NK-92 (cell line): ENCODE data around the gene CYP1A2.
"Not testable (repeated sequence)": the region's sequence is repeated elsewhere in the genome, so short reads cannot be mapped to it uniquely, and the experiment has no call there.

Experiments
- DNase-seq: peaks from one replicate; lab custom pipeline; 2025; ENCODE audit not compliant: unreplicated experiment; lab: John Stamatoyannopoulos, UW

The CYP1A2 gene

DNA sequence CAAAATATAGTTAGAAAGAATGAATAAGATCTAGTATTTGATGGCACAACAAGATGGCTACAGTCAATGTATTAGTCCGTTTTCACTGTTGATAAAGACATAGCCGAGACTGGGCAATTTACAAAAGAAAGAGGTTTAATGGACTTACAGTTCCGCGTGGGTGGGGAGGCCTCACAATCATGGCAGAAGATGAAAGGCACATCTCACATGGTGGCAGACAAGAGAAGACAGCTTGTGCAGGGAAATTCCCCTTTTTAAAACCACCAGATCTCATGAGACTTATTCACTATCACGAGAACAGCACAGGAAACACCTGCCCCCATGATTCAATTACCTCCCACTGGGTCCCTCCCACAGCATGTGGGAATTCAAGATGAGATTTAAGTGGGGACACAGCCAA lies 10.4 kb upstream of the CYP1A2 start:
- DNase-seq, result not testable (repeated sequence)

DNA sequence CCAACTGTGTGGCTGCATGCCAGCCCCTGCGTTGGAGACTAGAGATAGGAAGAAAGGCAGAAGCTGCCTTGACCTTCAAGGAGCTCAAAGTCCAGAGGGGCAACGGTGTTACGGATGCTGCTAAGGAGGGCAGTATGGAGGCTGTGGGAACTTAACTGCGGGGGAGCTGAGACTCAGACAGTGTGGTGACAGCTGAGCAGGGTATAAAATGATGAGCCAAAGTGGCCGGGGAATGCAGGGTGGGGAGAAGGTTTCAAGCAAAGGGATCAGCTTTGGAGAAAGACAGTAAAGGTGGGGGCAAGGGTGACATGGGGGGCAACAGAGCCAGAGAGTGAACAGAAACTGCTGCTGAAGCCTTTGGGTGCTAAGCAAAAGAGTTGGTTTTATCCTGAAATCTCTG lies 6.2 kb upstream of the CYP1A2 start:
- DNase-seq, result no peak

DNA sequence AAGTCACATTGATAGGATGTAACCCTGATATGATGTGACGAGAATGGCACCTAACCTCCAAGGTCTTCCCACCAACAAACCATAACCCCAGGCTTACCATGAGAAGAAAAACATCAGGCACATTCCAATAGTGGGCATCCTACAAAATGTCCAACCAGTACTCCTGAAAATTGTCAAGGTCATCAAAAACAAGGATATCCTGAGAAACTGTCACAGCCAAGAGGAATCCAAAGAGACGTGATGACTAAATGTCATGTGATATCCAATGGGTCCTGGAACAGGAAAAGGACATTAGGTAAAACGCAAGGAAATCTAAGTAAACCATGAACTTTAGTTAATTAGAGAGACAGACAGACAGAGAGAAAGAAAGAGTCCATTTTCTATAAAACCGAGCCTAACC lies 2.3 kb upstream of the CYP1A2 start:
- DNase-seq, result no peak

DNA sequence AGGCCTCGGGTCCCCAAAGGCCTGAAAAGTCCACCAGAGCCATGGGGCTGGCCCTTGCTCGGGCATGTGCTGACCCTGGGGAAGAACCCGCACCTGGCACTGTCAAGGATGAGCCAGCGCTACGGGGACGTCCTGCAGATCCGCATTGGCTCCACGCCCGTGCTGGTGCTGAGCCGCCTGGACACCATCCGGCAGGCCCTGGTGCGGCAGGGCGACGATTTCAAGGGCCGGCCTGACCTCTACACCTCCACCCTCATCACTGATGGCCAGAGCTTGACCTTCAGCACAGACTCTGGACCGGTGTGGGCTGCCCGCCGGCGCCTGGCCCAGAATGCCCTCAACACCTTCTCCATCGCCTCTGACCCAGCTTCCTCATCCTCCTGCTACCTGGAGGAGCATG lies 1.2 kb downstream of the CYP1A2 start:
- no peak for DNase-seq

DNA sequence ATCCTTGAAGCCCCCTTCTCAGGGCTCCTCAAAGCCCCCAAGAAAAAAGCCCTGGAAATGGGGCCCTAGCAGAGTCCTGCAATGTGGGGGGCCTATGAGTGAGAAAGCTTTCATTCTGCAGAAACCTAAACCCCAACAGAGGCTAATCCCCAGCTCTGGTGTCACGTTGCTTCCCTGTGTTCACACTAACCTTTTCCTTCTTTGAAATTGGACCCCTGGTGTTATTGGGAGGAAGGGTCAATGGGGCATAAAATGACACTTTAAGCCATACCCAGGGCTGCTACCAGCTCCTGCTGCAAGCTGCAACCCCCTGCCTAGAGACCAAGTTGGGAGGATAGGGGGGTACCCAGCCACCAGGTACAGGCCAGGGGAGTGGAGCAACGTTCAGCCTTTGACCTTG lies 2.1 kb downstream of the CYP1A2 start:
- no peak for DNase-seq

DNA sequence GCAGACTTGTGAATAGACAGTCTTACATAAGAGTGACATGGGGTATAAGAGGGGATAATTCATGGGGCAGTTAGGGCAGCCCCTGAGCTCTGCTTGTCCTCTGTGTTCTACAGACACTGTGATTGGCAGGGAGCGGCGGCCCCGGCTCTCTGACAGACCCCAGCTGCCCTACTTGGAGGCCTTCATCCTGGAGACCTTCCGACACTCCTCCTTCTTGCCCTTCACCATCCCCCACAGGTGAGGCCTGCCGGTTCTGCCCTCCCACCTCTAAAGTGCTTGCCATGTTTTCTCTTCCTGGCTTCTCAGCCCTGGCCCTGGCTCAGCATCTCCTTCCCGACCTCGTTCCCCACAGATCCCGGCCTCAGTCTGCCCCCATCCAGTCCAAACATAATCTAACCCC lies 3.4 kb downstream of the CYP1A2 start:
- DNase-seq, result no peak

DNA sequence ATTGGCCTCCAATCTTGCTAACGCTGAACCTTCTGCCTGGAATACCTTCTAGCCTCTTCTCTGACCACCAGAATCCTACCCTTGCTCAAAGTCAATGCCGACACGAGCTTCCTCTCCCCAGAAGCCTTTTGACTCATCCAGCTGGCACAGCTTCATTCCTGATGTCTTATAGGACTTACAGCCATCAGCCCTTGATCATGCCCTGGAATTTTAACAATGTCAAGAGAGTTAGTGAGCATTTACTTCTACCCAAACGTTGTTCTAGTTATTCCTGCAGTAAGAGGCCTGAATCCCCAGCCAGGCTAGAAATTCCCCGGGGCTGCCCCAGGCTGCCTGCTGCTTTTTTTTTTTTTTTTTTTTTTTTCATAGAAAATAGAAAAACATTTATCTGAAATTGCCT lies 3.9 kb downstream of the CYP1A2 start:
- no peak for DNase-seq

DNA sequence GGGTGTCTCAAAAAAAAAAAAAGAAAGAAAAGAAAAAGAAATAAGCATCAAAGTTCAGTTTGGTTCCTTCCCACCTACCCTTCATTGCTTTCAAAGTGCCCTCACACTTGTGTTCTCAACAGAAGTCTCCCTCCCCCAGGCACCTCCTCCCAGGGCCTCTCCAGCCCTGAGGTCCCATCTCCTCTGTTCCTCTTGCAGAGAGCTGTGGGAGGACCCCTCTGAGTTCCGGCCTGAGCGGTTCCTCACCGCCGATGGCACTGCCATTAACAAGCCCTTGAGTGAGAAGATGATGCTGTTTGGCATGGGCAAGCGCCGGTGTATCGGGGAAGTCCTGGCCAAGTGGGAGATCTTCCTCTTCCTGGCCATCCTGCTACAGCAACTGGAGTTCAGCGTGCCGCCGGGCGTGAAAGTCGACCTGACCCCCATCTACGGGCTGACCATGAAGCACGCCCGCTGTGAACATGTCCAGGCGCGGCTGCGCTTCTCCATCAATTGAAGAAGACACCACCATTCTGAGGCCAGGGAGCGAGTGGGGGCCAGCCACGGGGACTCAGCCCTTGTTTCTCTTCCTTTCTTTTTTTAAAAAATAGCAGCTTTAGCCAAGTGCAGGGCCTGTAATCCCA lies 6.1 kb downstream of the CYP1A2 start:
- DNase-seq, result no peak

DNA sequence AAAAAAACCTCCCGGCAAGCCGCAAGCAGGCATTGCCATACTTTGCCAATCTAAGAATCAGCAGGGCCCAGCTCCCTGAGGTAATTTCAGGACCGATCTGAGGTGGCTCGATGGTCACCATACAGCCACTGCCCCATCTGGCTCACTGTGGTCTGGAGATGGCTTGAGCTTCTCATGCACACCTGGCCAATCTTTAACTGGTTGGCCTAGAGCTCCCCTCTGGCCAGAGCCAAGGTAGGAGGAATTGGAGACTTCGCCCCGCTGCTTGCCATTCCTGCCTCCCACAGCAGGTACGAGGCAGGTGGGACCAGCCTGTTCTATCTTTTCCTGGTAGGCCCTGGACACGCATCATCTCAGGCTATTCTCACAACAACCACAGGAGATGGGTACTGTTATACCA lies 10.1 kb downstream of the CYP1A2 start:
- no peak for DNase-seq

DNA sequence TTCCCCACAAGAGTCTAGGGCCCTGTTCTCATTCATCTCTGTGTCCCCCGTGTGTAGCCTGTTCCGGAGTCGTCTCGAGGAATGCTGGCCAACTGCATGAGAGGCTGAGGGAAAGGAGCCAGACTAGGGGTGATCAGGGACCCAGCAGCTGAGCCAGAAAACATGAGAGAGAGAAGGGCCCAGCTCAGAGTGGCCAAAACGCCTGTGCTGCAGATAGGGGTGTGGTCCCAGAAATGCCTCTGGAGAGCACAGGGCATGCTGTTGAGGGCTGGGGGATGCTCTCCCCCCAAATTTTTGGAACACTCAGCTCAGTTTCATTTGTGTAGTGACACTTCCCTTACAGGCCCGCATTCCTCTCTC lies 14.1 kb downstream of the CYP1A2 start:
- DNase-seq, result no peak

DNA sequence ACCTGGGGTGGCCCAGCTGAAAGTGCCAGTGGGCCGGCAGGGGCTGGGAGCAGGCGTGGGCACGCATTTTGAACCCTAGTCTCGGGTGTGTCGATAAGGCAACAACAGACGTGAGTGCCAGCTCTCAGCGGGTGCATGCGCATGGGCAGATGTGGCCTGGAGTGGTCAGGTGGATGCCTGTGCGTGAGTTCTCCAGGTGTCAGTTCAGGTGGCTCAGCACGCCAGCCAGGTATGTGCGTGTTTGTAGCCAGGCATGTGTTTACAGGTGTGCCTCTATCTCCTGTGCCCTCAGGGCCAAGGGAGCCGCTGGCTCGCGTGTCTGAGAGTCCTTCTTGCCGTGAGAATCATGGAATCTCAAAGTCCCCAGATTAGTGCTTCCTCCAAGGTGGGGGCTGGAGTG lies 14.8 kb downstream of the CYP1A2 start:
- no peak for DNase-seq

DNA sequence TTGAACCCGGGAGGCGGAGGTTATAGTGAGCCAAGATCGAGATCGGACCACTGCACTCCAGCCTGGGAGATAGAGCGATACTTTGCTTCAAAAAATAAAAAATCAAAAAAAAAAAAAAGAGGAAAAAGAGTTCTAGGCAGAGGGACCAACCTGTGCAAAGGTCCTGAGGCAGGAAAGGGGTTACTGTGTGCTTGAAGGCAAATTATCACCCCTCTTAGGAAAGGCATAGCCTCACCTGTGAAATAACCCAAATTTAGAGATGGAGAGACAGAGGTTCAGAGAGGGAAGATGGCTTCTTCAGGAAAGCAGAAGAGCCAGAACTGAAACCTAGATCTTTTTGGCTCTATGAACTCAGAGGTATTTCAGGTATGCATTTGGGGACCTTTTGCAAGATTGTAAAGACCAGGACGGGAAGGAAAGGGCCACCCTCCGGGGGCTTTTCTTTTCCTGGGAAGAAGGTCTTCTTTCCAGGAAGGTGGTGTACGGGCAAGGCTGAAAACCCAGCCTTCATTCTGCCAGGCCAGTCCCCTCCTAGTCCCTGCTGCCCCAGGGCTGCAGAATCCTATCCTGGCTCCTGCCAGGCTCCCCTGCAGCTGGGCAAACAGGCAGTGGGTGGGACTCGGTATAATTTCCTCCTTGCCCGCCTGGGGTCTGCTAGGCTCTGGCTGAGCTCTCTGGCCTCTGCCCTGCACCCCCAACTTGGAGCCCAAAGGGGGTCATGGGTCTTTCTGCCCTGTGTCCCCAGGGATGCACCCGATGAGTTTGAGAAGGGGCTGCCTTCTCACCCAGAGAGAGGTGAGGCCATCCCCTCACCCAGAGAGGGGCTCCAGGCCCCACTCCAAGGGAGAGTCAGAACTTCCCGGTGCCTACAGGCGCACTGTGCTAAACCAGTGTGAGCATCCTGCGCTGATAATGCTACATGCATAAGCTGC lies 18.8 kb downstream of the CYP1A2 start:
- DNase-seq, result no peak

DNA sequence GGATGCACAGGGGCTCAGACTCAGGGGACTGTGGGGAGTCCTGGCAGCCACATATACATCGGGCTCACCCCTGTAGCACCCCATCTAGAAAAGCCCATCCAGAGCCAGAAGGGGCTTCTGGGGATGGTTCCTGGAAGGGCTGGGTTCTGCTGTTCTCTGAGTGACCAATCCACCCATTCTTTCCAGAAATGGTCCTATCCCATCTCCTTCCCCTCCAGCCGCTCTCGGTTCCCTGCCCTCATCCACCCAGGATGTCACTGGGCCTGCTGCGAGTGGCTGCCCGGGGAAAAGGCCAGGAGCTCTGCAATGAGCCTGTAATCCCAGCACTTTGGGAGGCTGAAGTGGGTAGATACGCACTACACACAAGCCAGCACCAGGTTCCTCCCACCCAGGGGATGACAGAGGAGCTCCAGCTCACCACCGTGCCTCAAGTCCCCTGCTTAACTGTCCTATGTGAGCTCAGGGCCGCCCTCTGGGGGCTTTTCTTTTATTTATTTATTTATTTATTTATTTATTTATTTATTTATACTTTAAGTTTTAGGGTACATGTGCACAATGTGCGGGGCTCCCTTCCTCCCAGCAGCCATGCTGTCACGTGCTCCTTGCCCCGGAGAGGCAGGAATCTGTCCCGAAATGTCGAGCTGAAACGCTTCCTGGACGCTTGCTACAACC lies 19.6 kb downstream of the CYP1A2 start:
- DNase-seq, result no peak

DNA sequence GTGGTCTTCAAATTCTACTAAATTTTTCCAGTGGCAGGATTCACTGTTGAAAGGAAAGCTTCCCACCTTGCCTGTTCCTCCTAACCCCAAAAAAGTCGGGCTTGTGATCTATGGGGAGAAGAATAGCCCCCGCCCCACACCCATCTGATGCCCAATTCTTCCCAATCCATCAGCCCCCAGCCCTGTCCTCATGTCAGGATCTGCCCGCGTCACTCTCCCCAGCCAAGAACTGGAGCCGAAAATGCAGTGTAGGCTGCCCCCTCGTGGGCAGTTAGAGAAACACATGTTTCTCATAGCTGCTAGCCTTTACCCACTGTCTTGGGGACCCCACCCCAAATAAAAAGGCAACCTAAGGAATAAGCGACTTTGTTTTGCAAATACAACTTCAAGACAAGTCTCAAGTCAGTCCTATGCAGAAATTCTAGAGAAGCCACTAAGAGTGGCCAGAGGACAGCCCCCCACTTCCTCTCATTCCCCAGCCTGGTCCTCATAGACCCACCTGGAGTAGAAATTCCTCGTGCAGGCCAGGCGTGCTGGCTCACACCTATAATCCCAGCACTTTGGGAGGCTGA lies 20.2 kb downstream of the CYP1A2 start:
- DNase-seq, result no peak

DNA sequence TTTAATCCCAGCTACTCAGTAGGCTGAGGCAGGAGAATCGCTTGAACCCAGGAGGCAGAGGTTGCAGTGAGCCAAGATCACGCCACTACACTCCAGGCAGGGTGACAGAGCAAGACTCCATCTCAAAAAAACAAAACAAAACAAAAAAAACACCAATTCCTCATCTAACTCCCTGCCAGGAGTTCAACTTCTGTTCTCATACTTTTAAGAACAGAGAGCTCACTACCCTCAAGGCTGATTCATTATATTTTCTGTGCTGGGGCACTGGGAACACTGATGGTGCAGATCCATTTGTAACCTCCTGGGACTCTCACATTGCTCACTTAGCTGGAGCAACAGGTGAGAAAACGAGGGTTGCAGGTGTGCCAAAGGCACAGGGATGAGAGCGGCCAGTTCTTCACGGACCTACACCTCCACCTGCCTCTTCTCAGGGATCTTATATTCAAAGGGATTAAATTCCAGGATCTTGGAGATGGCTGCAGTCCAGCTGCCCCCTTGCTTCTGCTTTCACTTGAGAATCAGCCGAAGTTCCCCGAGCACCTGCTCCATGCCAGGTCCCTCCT lies 20.9 kb downstream of the CYP1A2 start:
- no peak for DNase-seq

DNA sequence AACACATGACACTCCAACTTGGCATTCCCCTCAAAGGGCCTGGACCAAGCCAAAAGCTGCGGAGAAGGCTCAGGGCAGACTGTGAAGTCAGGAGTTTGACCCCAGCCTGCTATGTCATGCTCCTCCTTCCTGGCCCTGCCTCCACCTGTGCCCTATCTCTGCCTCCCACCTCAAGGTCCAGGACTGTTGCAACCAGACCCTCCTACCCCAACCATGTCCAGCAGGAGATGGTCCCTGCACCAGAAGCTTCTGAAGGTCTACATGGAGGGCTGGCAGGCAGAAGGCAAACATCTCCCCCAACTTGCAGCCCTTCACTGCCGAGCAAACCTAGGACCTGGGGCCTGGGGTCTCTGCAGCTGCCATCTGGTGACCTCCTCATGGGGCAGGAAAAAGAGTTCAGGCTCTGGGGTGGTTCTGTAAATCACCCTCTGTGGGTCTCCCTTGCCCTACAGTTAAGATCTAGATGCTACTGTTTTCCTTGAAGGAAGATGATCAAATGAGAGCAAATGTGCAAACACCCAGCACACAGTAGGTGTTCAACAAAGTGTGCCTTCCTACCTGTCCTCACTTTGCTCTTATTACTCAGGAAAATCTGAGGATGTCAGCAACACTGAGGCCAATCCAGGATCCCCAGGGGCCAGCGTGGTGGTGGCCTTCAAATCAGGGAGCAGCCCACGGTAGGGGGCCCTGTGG lies 21.7 kb downstream of the CYP1A2 start:
- DNase-seq, result no peak

DNA sequence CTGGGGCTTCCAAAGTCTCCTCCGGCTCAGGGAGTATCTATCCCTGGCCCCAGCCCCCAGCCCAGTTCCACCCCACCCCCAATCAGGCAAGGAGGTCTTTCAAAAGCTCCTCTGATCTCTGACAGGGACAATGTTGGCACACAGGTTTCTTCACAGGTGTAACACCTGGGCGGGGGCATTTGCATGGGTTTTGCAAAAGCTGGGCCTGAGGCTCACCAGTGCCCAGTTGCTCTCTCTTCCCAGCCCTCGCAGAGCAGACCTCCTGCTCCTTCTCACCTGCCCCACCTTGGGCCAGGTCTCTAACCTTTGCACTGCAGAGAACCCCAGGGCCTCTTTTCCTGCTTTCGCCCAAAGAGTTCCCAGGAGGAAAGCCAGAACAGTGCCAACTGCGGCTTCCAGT lies 24.7 kb downstream of the CYP1A2 start:
- DNase-seq, result no peak

DNA sequence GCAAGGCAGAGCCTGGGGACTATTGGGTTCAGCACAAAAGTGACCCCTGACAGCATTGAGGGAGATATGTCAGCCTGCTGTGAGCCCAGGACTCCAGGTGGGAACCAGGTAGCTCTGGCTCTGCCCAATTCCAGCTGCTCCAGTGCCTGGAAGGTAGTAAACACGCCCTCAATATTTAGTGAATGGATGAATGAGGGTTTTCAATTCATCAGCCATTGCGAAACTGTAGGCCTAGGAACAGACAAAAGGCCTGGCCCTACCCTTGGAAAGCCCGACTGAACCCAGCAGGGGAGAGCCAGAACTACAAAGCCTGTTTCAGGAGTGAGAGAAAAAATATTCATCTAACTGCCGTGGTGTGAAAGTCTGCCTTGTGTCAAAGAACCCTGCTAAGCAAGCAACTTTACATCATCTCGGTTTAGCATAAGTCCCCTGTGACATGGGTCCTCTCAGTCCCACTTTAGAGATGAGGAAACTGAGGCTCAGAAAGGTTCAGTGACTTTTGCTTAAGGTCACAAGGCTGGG lies 25.1 kb downstream of the CYP1A2 start:
- DNase-seq, result no peak

DNA sequence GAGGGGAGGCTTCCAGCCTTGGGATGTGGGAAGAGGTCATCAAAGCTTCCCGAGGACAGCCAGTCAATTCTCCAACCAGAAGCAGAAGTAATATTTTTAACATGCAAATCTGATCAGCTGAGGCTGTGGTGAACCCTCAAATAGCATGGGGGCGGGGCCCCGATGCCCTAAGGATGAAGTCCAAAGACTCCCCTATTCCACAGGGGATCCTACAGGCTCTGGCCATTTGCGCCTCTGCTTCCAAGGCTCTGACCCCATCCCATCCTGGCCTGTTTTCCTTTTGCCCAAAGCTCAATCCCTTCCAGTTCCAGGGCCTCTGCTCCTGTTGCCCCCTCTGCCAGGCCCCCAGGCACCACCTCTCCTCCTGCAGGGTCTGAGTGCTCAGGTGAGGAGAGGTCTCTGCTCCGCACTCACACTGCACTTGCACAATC lies 26.5 kb downstream of the CYP1A2 start:
- DNase-seq, result no peak

DNA sequence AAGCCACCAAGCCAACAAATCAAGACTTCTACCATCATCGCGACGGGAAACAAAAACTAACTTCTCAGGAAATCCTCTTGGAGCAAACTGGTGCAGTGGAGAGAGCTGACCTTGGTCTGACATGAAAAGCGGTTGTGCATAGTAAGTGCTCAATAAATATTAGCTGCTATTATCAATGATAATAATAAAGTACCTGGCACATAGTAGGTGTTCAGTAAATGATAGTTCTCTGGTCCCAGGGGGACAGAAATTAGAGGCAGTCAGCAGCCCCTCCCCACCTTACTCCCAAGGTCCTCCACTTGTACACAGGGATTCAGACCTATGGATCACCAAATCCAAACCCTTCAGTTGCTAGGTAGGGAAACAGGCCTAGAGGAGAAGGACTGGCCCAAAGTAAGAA lies 27.2 kb downstream of the CYP1A2 start:
- no peak for DNase-seq
